SK-N-MC (cell line): ENCODE data around the gene OR2K2.

ENCODE experiments used
- EZH2 ChIP-seq: fragments of 200-600 bp; sonication (generic); IDR thresholded peaks from one replicate; pipeline ENCODE4 v1.6.1; 2017; ENCODE audit warnings: antibody characterized with exemption
- POLR2AphosphoS5 ChIP-seq: IDR thresholded peaks from 2 replicates; pipeline ENCODE4 v1.6.1; 2012; ENCODE audit warnings: mild to moderate bottlenecking, low read depth, low read length, borderline replicate concordance

GRCh38 chr9:111375817-111376564, 46.0 kb upstream of the OR2K2 start:
- TF ChIP-seq POLR2AphosphoS5 (no peak), EZH2 (no peak)
